Stimulated activated CD4-positive, alpha-beta T cell treated with anti-CD3 and anti-CD28 coated beads, Interleukin-2, amount 100 ng/mL, for 24 hours (primary cell): ENCODE data around the gene KRTAP5-6.

ENCODE experiments used
- DNase-seq, 2 donors: peaks; one replicate each; pipeline ENCODE4 v3.0.0-alpha.2; 2020

KRTAP5-6 gene

GRCh38 chr11:1735271-1735670 is 38.3 kb downstream of the KRTAP5-6 start:
- DNase-seq: no peak

- no peak for DNase-seq
Observed at GRCh38 chr11:1736447-1736992, 39.5 kb downstream of the KRTAP5-6 start.

GRCh38 chr11:1737080-1737757 is 40.2 kb downstream of the KRTAP5-6 start:
- DNase-seq: no peak

- no peak for DNase-seq
Observed at GRCh38 chr11:1738380-1738779, 41.4 kb downstream of the KRTAP5-6 start.

GRCh38 chr11:1739576-1739975 is 42.6 kb downstream of the KRTAP5-6 start:
- no peak for DNase-seq

GRCh38 chr11:1740786-1741530 is 44.0 kb downstream of the KRTAP5-6 start:
- DNase-seq: no peak

GRCh38 chr11:1741741-1742140 is 44.7 kb downstream of the KRTAP5-6 start:
- DNase-seq: no peak

GRCh38 chr11:1742371-1742770 is 45.4 kb downstream of the KRTAP5-6 start:
- no peak for DNase-seq

- no peak for DNase-seq
Observed at GRCh38 chr11:1742869-1743584, 46.0 kb downstream of the KRTAP5-6 start.

- no peak for DNase-seq
Observed at GRCh38 chr11:1743585-1744136, 46.7 kb downstream of the KRTAP5-6 start.

GRCh38 chr11:1744137-1744886 is 47.3 kb downstream of the KRTAP5-6 start:
- DNase-seq: no peak

GRCh38 chr11:1744891-1745700 is 48.1 kb downstream of the KRTAP5-6 start:
- DNase-seq: no peak

GRCh38 chr11:1745701-1746320 is 48.8 kb downstream of the KRTAP5-6 start:
- DNase-seq: no peak

GRCh38 chr11:1746511-1746931 is 49.5 kb downstream of the KRTAP5-6 start:
- DNase-seq: no peak

- no peak for DNase-seq
Observed at GRCh38 chr11:1746956-1747752, 50.2 kb downstream of the KRTAP5-6 start.
